Measurements from ENCODE around the gene TNFRSF21.
A peak's percentile ranks its signal among the peaks of the same experiment; 100 is the strongest.

TNFRSF21 gene

DNA sequence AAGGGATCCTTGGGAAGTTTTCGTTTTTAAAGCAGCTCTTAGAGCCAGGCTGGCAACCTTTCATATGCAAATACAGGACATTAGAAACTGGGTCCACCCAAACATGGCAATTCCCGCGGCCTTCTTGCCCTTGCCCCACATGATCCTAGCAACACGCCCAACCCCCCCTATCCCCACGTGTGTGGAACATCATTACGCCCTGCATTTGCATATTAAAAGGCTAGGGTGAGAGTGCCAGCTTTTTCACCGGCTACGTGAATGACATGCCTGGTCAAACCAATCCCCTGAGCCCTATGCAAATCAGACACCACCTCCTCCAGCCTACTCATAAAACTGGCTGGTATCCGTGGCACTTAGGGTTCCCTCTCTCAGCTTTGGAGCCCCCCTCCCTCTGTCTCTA is 88.1 kb downstream of the TNFRSF21 start:
- Histone ChIP-seq H3K27me3 (ENCODE audit: control insufficient read depth, insufficient read depth, low read length) (no peaks in the 10 kb centered on the region), H3K9ac (ENCODE audit: low read length) (no peak overlapping the region), H3K36me3 (ENCODE audit: control insufficient read depth, insufficient read depth, low read length) (no peaks in the 10 kb centered on the region), H3K4me3 (ENCODE audit: low read length) (no peak overlapping the region), H3K4me1 (ENCODE audit: control insufficient read depth, insufficient read depth, low read length) (no peaks in the 10 kb centered on the region), H3K27ac (ENCODE audit: low read depth, low read length) (no peak overlapping the region)

DNA sequence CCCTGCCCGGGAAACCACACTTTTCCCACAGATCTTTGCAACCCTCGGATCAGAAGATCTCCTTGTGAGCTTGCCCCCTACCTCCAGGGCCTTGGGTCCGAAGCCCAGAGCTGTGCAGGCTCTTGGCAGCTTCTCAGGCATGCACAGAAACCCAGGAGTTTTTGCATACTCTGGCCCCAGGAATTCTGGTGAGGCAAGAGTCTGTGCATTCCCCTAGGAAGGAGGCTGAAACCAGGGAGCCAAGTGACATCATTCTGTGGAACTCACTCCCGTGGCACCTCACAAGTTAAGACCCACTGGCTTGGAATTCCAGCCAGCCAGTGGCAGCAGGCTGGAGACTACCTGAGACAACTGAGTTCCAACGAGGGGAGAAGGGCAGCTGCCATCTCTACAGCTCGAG is 100.1 kb downstream of the TNFRSF21 start:
- no peak overlapping the region for H3K27ac ChIP-seq (ENCODE audit: low read depth, low read length)
- peaks cover 13% of the 10 kb centered on the region for H3K4me1 ChIP-seq (ENCODE audit: control insufficient read depth, insufficient read depth, low read length)
- no peak overlapping the region for H3K4me3 ChIP-seq (ENCODE audit: low read length)
- no peak overlapping the region for H3K9ac ChIP-seq (ENCODE audit: low read length)
- H3K36me3 ChIP-seq (ENCODE audit: control insufficient read depth, insufficient read depth, low read length) = no peaks in the 10 kb centered on the region
- no peaks in the 10 kb centered on the region for H3K27me3 ChIP-seq (ENCODE audit: control insufficient read depth, insufficient read depth, low read length)

DNA sequence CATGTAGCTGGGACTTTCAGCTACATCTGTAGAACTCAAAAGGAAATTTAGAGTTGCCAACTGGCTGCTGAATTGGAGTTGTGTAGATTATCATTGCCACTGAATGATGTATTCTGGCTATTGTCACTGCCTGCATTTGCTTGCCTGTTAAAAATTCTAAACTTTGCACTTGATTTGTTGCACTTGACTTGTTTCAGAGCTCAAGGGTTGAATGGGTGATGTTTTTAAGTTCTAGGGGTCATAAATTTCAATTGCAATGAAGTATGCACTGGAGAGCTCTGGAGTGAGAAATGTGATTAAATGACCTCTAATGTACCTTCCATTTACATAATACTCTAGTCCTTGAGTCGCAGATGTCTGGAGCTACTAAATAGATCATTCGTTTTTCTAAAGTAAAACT is 102.4 kb downstream of the TNFRSF21 start:
- no peak overlapping the region for H3K4me3 ChIP-seq (ENCODE audit: low read length)
- no peaks in the 10 kb centered on the region for H3K36me3 ChIP-seq (ENCODE audit: control insufficient read depth, insufficient read depth, low read length)

DNA sequence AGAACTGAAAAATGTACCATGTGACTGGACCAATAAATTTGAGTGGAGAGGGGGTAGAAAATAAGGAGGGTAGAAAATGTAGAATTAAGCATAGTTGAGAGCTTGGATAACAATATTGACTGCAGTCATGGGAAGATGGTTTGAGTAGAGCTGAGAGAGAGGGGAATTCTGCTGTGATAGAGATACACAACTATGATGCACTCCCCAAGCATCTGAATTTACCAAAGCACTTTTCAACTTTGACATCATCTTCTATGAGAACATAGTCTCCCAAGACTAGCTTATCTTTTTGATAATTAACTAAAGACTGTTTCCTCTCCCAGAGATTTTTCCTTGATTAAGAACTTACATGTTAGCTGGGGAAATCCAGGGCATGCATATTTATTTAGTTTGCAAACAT is 103.1 kb downstream of the TNFRSF21 start:
- H3K27ac ChIP-seq (ENCODE audit: low read depth, low read length) = no peak overlapping the region
- no peaks in the 10 kb centered on the region for H3K27me3 ChIP-seq (ENCODE audit: control insufficient read depth, insufficient read depth, low read length)
- no peak overlapping the region for H3K4me3 ChIP-seq (ENCODE audit: low read length)
- peaks cover 13% of the 10 kb centered on the region for H3K4me1 ChIP-seq (ENCODE audit: control insufficient read depth, insufficient read depth, low read length)
- H3K9ac ChIP-seq (ENCODE audit: low read length) = no peak overlapping the region
- H3K36me3 ChIP-seq (ENCODE audit: control insufficient read depth, insufficient read depth, low read length) = no peaks in the 10 kb centered on the region

More for the DNA sequence above, 102.4 kb downstream of the TNFRSF21 start:
- peak overlapping the region; percentile 52 for H3K27ac ChIP-seq (ENCODE audit: low read depth, low read length)
- no peaks in the 10 kb centered on the region for H3K27me3 ChIP-seq (ENCODE audit: control insufficient read depth, insufficient read depth, low read length)
- peaks cover 13% of the 10 kb centered on the region for H3K4me1 ChIP-seq (ENCODE audit: control insufficient read depth, insufficient read depth, low read length)
- no peak overlapping the region for H3K9ac ChIP-seq (ENCODE audit: low read length)

DNA sequence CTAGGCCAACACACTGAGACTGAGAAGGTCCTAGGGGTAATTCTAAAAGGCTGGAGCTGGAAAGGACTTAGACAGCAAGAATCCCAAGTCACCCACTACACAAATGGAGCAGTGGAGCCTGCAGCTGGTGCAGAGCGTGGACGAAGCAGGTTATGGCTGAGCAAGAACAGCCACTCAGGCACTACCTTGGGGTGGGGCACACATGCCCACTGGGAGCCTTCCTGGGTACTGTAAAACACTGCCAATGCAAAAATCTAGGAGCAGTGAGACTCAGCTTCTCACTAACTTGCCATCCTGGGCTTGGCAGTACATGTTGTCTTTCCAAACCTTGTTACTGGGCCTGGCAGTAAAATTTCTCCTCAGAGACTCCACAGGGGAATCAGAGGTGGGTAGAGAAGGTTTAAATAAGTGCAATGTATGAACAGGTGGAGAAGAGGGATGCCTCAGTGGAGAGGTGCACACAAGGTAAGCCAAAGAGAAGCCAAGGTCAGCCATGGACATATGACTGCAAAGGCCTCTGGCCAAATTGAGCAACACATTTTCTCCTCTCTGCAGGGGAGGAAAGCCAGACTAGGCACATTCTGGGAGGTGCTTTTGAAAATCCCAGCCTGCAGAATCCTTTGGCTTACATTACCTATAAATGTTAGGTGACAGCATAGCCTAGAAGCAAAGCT is 105.6 kb downstream of the TNFRSF21 start:
- no peak overlapping the region for H3K27ac ChIP-seq (ENCODE audit: low read depth, low read length)
- H3K4me1 ChIP-seq (ENCODE audit: control insufficient read depth, insufficient read depth, low read length) = peaks cover 13% of the 10 kb centered on the region
- H3K27me3 ChIP-seq (ENCODE audit: control insufficient read depth, insufficient read depth, low read length) = no peaks in the 10 kb centered on the region
- H3K4me3 ChIP-seq (ENCODE audit: low read length) = no peak overlapping the region
- no peaks in the 10 kb centered on the region for H3K36me3 ChIP-seq (ENCODE audit: control insufficient read depth, insufficient read depth, low read length)
- no peak overlapping the region for H3K9ac ChIP-seq (ENCODE audit: low read length)

DNA sequence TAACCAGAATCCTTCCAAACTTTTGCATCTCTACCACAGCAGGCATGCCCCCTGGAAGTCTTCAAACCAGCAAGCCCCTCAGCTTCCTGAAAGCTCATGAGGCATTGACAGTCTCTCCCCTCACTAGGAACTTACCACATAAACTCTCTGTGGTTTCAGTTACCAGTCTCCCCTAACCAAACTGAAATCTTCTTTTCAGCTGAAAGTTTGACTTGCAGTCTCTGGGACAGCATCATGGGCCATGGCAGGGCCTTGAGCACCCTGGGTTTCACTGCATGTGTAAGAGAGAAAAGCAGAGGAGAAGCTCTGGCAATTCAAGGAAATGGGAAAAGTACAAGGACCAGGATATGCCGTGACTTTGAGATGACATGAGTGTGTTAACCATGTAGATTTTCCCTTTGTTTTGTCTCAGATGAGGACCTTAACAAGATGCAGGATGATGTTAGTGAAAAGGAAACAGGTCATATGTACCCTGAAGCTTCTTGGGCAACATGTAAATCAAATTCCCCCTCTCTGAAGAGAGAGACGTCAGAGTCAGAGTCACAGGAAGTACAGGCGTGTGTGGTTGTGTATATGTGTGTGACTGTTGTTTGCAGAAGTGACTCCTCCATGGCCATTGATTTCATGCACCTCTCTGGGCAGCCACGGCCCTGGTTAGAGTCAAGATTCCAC is 106.3 kb downstream of the TNFRSF21 start:
- H3K27ac ChIP-seq (ENCODE audit: low read depth, low read length) = no peak overlapping the region
- no peak overlapping the region for H3K4me3 ChIP-seq (ENCODE audit: low read length)
- no peaks in the 10 kb centered on the region for H3K36me3 ChIP-seq (ENCODE audit: control insufficient read depth, insufficient read depth, low read length)
- no peak overlapping the region for H3K9ac ChIP-seq (ENCODE audit: low read length)
- no peaks in the 10 kb centered on the region for H3K27me3 ChIP-seq (ENCODE audit: control insufficient read depth, insufficient read depth, low read length)
- peaks cover 13% of the 10 kb centered on the region for H3K4me1 ChIP-seq (ENCODE audit: control insufficient read depth, insufficient read depth, low read length)

DNA sequence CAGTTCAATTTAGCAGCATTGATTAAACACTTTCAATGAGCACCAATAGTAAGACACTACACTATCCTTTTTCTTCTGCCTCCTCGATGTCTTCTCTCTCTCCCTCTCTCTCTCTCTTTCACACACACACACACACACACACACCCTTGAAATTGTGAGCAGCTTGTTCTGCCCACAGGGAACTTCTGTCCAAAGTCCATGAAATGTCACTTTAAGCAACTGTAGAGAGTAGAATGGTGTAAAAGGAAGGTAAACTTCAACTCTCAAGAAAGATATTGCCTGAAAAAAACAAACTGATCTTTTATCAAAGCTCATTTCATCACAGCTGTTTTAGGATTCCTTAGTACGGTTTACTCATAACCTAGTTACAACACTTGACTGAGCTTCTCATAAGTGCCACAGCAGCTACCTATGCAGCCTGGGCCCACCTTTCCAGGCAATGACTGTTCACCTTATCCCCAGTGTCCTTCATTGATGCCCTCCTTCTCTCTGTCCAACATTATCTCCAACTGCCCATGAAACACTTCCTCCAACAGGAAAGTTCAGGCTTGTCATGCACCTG is 107.0 kb downstream of the TNFRSF21 start:
- Histone ChIP-seq H3K27ac (ENCODE audit: low read depth, low read length) (no peak overlapping the region), H3K27me3 (ENCODE audit: control insufficient read depth, insufficient read depth, low read length) (no peaks in the 10 kb centered on the region)

DNA sequence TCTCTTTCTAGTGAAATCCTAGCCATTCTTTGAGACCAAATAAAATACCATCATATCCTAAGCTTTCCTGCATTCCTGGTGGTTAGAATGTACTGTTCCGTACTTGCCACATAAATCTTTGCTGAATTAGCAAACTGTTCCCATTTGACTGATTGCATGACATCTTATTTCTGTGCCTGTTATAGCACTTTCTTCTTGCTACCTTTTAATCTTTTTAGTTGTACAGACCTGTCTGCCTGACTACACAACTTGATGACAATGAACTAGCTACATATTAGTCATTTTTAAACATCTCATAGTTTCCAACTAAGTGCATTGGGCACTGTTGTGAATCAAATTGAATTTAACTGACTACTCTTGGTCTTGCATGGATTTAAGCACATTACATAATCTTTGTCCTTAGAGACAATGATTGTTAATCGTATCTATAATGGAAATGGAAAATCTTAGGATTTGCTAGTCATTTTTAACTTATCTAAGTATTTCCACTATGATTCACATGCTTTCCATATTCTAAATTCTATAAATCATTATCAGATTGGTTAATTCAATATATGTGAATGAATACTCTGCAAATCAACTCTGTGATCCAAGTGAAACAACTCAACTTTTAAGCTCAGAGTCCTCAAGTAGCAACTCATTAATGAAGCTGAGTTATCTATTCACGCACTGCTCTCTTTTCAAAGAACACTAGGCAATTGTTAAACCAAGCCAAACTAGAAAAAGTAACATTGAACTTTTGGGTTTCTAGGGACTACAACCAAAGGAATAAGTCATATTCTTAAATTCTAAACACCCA is 109.0 kb downstream of the TNFRSF21 start:
- Histone ChIP-seq H3K27me3 (ENCODE audit: control insufficient read depth, insufficient read depth, low read length) (no peaks in the 10 kb centered on the region), H3K4me3 (ENCODE audit: low read length) (no peak overlapping the region), H3K9ac (ENCODE audit: low read length) (no peak overlapping the region), H3K27ac (ENCODE audit: low read depth, low read length) (no peak overlapping the region), H3K36me3 (ENCODE audit: control insufficient read depth, insufficient read depth, low read length) (no peaks in the 10 kb centered on the region), H3K4me1 (ENCODE audit: control insufficient read depth, insufficient read depth, low read length) (peaks cover 7% of the 10 kb centered on the region)

More for the DNA sequence above, 107.0 kb downstream of the TNFRSF21 start:
- Histone ChIP-seq H3K9ac (ENCODE audit: low read length) (no peak overlapping the region), H3K36me3 (ENCODE audit: control insufficient read depth, insufficient read depth, low read length) (no peaks in the 10 kb centered on the region), H3K4me3 (ENCODE audit: low read length) (no peak overlapping the region), H3K4me1 (ENCODE audit: control insufficient read depth, insufficient read depth, low read length) (peaks cover 13% of the 10 kb centered on the region)

DNA sequence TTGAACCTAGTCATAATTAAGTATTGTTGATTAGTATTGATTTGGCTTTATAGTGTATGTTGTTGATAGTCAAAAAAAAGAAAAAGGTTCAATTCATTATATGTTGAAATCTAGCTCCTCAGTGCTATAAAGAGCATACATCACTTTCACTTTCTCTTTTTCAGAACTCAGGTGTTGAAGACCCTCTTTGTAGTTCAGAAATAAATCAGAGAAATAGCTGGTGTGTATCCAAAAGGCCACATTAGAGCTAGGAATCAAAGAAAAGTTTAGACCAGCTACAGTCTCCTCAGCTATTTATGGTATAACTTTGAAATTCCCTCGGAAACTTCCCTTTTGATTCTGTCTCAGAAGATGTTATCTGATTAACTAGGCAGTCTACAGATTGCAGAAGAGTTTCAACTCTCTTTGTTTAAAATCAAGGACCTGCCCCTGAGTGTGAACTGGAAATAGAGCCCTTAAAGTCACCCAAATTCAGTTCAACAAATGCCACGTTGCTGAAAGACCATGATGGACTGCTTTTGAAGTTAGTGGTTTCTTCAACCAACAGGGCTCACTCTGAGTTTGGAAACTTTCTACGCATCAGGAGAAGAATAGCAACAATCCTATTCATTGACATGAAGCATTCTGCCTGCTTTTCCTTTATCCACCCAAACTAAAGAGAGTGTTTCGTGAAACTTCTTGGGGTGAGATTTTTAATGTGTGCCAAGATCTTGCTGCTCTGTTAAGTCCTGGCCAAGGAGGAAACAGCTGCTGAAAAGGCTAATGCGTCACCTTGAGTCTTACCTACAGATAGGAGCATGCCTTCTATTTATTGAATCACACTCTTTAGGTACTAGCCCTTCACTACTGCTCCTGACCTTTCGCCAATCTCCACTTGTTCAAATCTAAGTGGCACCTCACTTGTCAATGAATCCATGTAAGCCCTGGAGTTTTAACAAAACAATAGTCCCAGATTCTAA is 111.7 kb downstream of the TNFRSF21 start:
- Histone ChIP-seq H3K27ac (ENCODE audit: low read depth, low read length) (no peak overlapping the region), H3K9ac (ENCODE audit: low read length) (no peak overlapping the region), H3K4me3 (ENCODE audit: low read length) (no peak overlapping the region), H3K27me3 (ENCODE audit: control insufficient read depth, insufficient read depth, low read length) (no peaks in the 10 kb centered on the region), H3K36me3 (ENCODE audit: control insufficient read depth, insufficient read depth, low read length) (no peaks in the 10 kb centered on the region), H3K4me1 (ENCODE audit: control insufficient read depth, insufficient read depth, low read length) (peaks cover 15% of the 10 kb centered on the region)

DNA sequence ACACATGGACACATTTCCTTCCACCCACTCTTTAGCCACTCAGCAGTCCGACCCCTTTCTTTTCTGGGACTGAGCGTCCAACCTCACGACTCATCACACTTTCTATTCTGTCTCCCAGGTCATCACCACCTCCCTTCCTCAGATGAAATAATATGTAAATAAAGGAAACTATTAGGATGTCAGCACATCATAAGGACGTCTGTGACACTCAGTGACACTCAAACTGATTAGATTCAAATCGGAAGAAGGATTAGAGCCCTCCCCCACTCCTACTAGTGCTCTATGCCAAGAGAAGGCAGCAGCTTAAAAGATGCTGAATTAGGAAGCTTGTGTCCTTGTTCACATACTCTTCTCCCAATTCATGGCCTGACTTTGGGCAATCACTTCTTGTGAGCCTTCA is 113.6 kb downstream of the TNFRSF21 start:
- Histone ChIP-seq H3K4me1 (ENCODE audit: control insufficient read depth, insufficient read depth, low read length) (peaks cover 15% of the 10 kb centered on the region), H3K27ac (ENCODE audit: low read depth, low read length) (no peak overlapping the region), H3K4me3 (ENCODE audit: low read length) (no peak overlapping the region), H3K9ac (ENCODE audit: low read length) (no peak overlapping the region), H3K27me3 (ENCODE audit: control insufficient read depth, insufficient read depth, low read length) (no peaks in the 10 kb centered on the region), H3K36me3 (ENCODE audit: control insufficient read depth, insufficient read depth, low read length) (no peaks in the 10 kb centered on the region)

DNA sequence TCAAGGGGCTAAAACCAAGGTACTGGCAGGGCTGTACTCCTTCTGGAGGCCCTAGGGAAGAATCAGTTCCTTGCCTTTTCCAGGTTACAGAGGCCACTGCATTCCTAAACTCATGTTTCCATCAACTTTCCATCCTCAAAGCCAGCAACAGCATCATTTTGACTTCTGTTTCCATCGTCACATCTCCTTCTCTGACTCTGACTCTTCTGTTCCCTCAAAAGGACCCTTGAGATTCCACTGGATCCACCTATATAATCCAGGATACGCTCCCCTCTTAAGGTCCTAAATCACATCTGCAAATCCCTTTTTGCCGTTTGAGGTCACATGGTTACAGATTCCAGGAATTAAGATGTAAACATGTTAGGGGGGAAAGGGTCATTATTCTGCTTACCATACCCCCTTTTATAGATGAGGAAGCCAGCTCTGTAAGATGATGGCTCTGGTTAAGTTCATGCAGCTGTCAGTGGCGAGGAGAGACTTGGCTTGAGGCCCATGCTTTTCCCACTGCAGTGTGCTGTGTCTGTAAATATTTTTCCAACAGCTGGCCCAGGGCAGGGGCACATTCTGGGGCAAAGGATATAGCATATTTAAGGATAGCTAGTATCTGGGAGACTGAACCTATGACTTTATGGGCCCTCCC is 114.6 kb downstream of the TNFRSF21 start:
- Histone ChIP-seq H3K27ac (ENCODE audit: low read depth, low read length) (peak overlapping the region; percentile 51), H3K36me3 (ENCODE audit: control insufficient read depth, insufficient read depth, low read length) (no peaks in the 10 kb centered on the region), H3K4me1 (ENCODE audit: control insufficient read depth, insufficient read depth, low read length) (peaks cover 15% of the 10 kb centered on the region), H3K4me3 (ENCODE audit: low read length) (no peak overlapping the region), H3K27me3 (ENCODE audit: control insufficient read depth, insufficient read depth, low read length) (no peaks in the 10 kb centered on the region), H3K9ac (ENCODE audit: low read length) (no peak overlapping the region)

Measured in rectal smooth muscle tissue (tissue), 1 donor.